Prostate gland (tissue), 2 donors: ENCODE measurements around the gene ANKMY1.

Experiments
- POLR2A ChIP-seq: fragments of 450-650 bp; IDR thresholded peaks from one replicate; pipeline ENCODE4 v1.6.1; 2016; ENCODE audit warnings: antibody characterized with exemption, mild to moderate bottlenecking
- TF ChIP-seq, protein P1 (sequence below), 4 experiments: fragments of 200-600 bp in 2 of 4; fragments of 450-650 bp in 2 of 4; sonication (generic) in 2 of 4; IDR thresholded peaks; 1 replicate in 3 of 4; 2 replicates in 1 of 4; pipeline ENCODE4 v1.5.1; 2016 to 2019; ENCODE audit warnings: antibody characterized with exemption in 4 of 4, mild to moderate bottlenecking in 2 of 4, moderate library complexity in 2 of 4

DNA sequence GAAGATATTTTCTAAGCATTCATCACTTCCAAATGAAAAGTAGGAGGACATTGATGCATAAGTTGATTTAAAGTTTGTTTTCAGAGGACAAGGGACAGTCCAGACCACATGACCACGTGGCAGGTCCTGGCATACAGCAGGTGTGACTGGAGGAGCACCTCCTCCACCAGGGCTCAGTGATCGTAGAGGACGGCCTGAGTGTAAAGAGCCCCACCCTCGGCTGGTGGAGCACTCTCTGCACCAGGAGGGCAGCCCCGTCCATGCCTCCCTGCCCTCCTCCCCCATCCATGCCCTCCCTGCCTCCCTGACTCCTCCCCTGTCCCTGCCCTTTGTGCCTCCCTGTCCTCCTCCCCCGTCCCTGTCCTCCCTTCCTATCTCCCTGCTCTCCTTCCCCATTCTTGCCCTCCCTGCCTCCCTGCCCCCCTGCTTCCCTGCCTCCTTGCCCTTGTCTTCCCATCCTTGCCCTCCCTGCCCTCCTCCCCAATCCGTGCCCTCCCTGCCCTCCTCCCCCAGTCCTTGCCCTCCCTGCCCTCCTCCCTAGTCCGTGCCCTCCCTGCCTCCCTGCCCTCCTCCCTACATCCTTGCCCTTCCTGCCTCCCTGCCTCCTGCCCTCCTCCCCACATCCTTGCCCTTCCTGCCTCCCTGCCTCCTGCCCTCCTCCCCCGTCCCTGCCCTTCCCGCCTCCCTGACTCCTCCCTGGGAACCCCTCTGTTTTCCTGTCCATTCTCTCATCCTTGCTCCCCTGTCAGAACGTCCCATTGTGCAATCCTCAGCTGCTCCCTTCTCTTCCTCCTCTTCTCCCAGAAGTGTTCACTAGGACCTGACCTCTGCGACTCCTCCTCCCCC lies 47.9 kb downstream of the ANKMY1 start:
- TF ChIP-seq, protein P1, sequence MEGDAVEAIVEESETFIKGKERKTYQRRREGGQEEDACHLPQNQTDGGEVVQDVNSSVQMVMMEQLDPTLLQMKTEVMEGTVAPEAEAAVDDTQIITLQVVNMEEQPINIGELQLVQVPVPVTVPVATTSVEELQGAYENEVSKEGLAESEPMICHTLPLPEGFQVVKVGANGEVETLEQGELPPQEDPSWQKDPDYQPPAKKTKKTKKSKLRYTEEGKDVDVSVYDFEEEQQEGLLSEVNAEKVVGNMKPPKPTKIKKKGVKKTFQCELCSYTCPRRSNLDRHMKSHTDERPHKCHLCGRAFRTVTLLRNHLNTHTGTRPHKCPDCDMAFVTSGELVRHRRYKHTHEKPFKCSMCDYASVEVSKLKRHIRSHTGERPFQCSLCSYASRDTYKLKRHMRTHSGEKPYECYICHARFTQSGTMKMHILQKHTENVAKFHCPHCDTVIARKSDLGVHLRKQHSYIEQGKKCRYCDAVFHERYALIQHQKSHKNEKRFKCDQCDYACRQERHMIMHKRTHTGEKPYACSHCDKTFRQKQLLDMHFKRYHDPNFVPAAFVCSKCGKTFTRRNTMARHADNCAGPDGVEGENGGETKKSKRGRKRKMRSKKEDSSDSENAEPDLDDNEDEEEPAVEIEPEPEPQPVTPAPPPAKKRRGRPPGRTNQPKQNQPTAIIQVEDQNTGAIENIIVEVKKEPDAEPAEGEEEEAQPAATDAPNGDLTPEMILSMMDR (IDR thresholded peaks at IDR 0.05) = no peak
- TF ChIP-seq POLR2A = no peak
